CD14-positive monocyte (primary cell): ENCODE results near the gene FSCN2. TPM values are rescaled to one million over a fixed set of nuclear protein-coding genes. Genes with fewer than 3 reads are reported as not detected.
A peak's percentile ranks its signal among the peaks of the same experiment; 100 is the strongest.

Source experiments
- DNase-seq, 3 donors: peaks; one replicate each; pipeline ENCODE4 v3.0.0-alpha.2; 2011 to 2022
- H2AFZ ChIP-seq: 2 replicates; pipeline ENCODE4 v1.6.0; 2012; ENCODE audit warnings: mild to moderate bottlenecking, low read depth, low read length, inconsistent platforms; ENCODE audit not compliant: insufficient read depth, poor library complexity, severe bottlenecking
- H3K27ac ChIP-seq, 2 donors: 1 replicate in 1 of 2; 2 replicates in 1 of 2; pipeline ENCODE4 v1.5.1; 2012 to 2013; ENCODE audit warnings: low read length in 2 of 2, control low read depth in 1 of 2, inconsistent platforms in 1 of 2, low read depth in 1 of 2, mild to moderate bottlenecking in 1 of 2
- H3K27me3 ChIP-seq, 2 donors: one replicate each; pipeline versions ENCODE4 v1.6.0 to v1.6.1; 2011 to 2013; ENCODE audit warnings: low read length in 2 of 2; ENCODE audit not compliant: control insufficient read depth in 2 of 2, insufficient read depth in 2 of 2
- H3K36me3 ChIP-seq, 2 donors: replicated peaks in 1 of 2; 1 replicate in 1 of 2; 2 replicates in 1 of 2; pipeline versions ENCODE4 v1.5.1 to v1.6.1; 2012 to 2013; ENCODE audit warnings: low read length in 2 of 2, control low read depth in 1 of 2, inconsistent platforms in 1 of 2, mild to moderate bottlenecking in 1 of 2; ENCODE audit not compliant: insufficient read depth in 2 of 2, control insufficient read depth in 1 of 2
- H3K4me1 ChIP-seq, 2 donors: 1 replicate in 1 of 2; 2 replicates in 1 of 2; pipeline versions ENCODE4 v1.5.1 to v1.6.1; 2012 to 2013; ENCODE audit warnings: low read length in 2 of 2, control low read depth in 1 of 2, inconsistent platforms in 1 of 2, mild to moderate bottlenecking in 1 of 2, moderate library complexity in 1 of 2; ENCODE audit not compliant: insufficient read depth in 2 of 2, control insufficient read depth in 1 of 2
- H3K4me2 ChIP-seq: replicated peaks from 2 replicates; pipeline ENCODE3; 2012; ENCODE audit warnings: low read length, moderate library complexity, mild to moderate bottlenecking; ENCODE audit not compliant: poor library complexity, severe bottlenecking; ENCODE audit errors: extremely low read depth
- H3K4me3 ChIP-seq, 3 experiments: fragments of 200-600 bp in 1 of 3; sonication (generic) in 1 of 3; replicated peaks in 1 of 3; 1 replicate in 2 of 3; 2 replicates in 1 of 3; pipeline ENCODE4 v1.5.1; 2011 to 2013; ENCODE audit warnings: low read length in 3 of 3, mild to moderate bottlenecking in 3 of 3, control low read depth in 2 of 3, low read depth in 2 of 3, inconsistent platforms in 1 of 3, moderate library complexity in 1 of 3
- H3K79me2 ChIP-seq: 2 replicates; pipeline ENCODE4 v1.6.0; 2012; ENCODE audit warnings: mild to moderate bottlenecking, control low read depth, inconsistent platforms, low read length, moderate library complexity; ENCODE audit not compliant: insufficient read depth
- H3K9ac ChIP-seq: 2 replicates; pipeline ENCODE4 v1.6.0; 2017; ENCODE audit warnings: low read length, mild to moderate bottlenecking; ENCODE audit not compliant: insufficient read depth, poor library complexity, severe bottlenecking
- H3K9me3 ChIP-seq, 2 donors: replicated peaks in 1 of 2; 1 replicate in 1 of 2; 2 replicates in 1 of 2; pipeline versions ENCODE4 v1.5.1 to v1.6.1; 2012 to 2013; ENCODE audit warnings: low read length in 2 of 2, control low read depth in 1 of 2; ENCODE audit not compliant: control insufficient read depth in 1 of 2, insufficient read depth in 1 of 2
- H4K20me1 ChIP-seq: 2 replicates; pipeline ENCODE4 v1.6.0; 2012; ENCODE audit warnings: mild to moderate bottlenecking, low read length, control low read depth, moderate library complexity; ENCODE audit not compliant: insufficient read depth
- H3K27ac Mint-ChIP-seq, 7 donors: one replicate each; pipeline ENCODE4 v1.8.0; 2020; ENCODE audit warnings: mild to moderate bottlenecking in 7 of 7, mixed read lengths in 7 of 7, moderate library complexity in 6 of 7, inconsistent platforms in 2 of 7
- H3K27me3 Mint-ChIP-seq, 3 donors: one replicate each; pipeline ENCODE4 v1.8.0; 2021 to 2022; ENCODE audit warnings: low read depth in 3 of 3, mild to moderate bottlenecking in 3 of 3, mixed read lengths in 3 of 3, moderate library complexity in 3 of 3, inconsistent platforms in 1 of 3
- H3K36me3 Mint-ChIP-seq, 2 donors: one replicate each; pipeline ENCODE4 v1.8.0; 2020; ENCODE audit warnings: mixed read lengths in 2 of 2, inconsistent platforms in 1 of 2, mild to moderate bottlenecking in 1 of 2
- H3K4me1 Mint-ChIP-seq: one replicate; pipeline ENCODE4 v1.8.0; 2020; ENCODE audit warnings: mild to moderate bottlenecking, mixed read lengths
- H3K4me3 Mint-ChIP-seq, 2 donors: one replicate each; pipeline ENCODE4 v1.8.0; 2020; ENCODE audit warnings: mild to moderate bottlenecking in 2 of 2, mixed read lengths in 2 of 2, moderate library complexity in 1 of 2
- H3K9me3 Mint-ChIP-seq, 7 donors: one replicate each; pipeline ENCODE4 v1.8.0; 2020 to 2022; ENCODE audit warnings: mixed read lengths in 7 of 7, mild to moderate bottlenecking in 6 of 7, moderate library complexity in 6 of 7, inconsistent platforms in 2 of 7
- CTCF ChIP-seq: fragments of 200-600 bp; IDR thresholded peaks from one replicate; pipeline ENCODE4 v1.8.0; 2022; ENCODE audit warnings: antibody characterized with exemption, mild to moderate bottlenecking
- WGBS: methylation state at CpG from one replicate; pipeline ENCODE4 v1.1.5; 2013; ENCODE audit warnings: missing lambda C conversion rate; ENCODE audit not compliant: insufficient coverage; 5-methylcytosine and 5-hydroxymethylcytosine counted together
- intact Hi-C, 2 donors: fragments of 100-400 bp; cut with micrococcal nuclease; formaldehyde crosslinking; loops; one replicate each; pipeline versions ENCODE4 v1.15.0 to v1.15.1; 2023
- polyA plus RNA-seq, 3 donors: library from polyadenylated mRNA; depleted of rRNA in 1 of 3; unstranded in 2 of 3; stranded (reverse) in 1 of 3; fragments of 300-500 nt in 2 of 3; fragments of >200 nt in 1 of 3; fragmentation: Illumina TruSeq in 2 of 3; gene quantifications; 1 replicate in 2 of 3; 2 replicates in 1 of 3; pipeline ENCODE4 v1.2.3, GENCODE V29; 2012 to 2021

The FSCN2 gene
- polyA plus RNA-seq, 3 donors = 0.07 TPM; not detected in 2

- intact Hi-C loops = no loop called here
- 74% methylated on average over 20 of the region's 20 CpGs for WGBS
- Mint-ChIP-seq H3K27me3 (peaks cover 12 to 58% (median 37%) of the 10 kb centered on the region in 3 donors), H3K9me3 (no peaks in the 10 kb centered on the region), H3K36me3 (no peaks in the 10 kb centered on the region), H3K4me3 (no peak overlapping the region), H3K4me1 (peaks cover 2% of the 10 kb centered on the region), H3K27ac (no peak overlapping the region)
- no peaks in the 10 kb centered on the region for H3K9me3 ChIP-seq
- H2AFZ ChIP-seq = no peak overlapping the region
- no peaks in the 10 kb centered on the region for H4K20me1 ChIP-seq
- H3K4me3 ChIP-seq = no peak overlapping the region
- H3K4me1 ChIP-seq = peaks cover 2 to 6% of the 10 kb centered on the region in 2 donors
- H3K4me2 ChIP-seq = no peak overlapping the region
- H3K9ac ChIP-seq = no peak overlapping the region
- H3K36me3 ChIP-seq = no peaks in the 10 kb centered on the region
- H3K79me2 ChIP-seq = no peaks in the 10 kb centered on the region
- H3K27me3 ChIP-seq = peaks cover 0 to 45% of the 10 kb centered on the region in 2 donors
- DNase-seq = no peak
- no peak overlapping the region for H3K27ac ChIP-seq
- TF ChIP-seq CTCF = no peak
These were observed 140 bp downstream of the FSCN2 start for GRCh38 chr17:81528384-81528650.

GRCh38 chr17:81528651-81529436 lies 667 bp downstream of the FSCN2 start:
- Mint-ChIP-seq H3K36me3 (no peaks in the 10 kb centered on the region), H3K4me3 (no peak overlapping the region), H3K4me1 (peaks cover 2% of the 10 kb centered on the region), H3K27ac (peak overlapping the region in 1 of 7 donors; percentile 5), H3K9me3 (no peaks in the 10 kb centered on the region), H3K27me3 (peaks cover 11 to 58% (median 37%) of the 10 kb centered on the region in 3 donors)
- no peak for DNase-seq
- 95% methylated on average over 60 of the region's 62 CpGs for WGBS
- peaks cover 0 to under 1% of the 10 kb centered on the region in 2 donors for H3K4me1 ChIP-seq
- no peaks in the 10 kb centered on the region for H4K20me1 ChIP-seq
- no peak for TF ChIP-seq CTCF
- H2AFZ ChIP-seq = no peak overlapping the region
- peaks cover 0 to 45% of the 10 kb centered on the region in 2 donors for H3K27me3 ChIP-seq
- no peaks in the 10 kb centered on the region for H3K79me2 ChIP-seq
- intact Hi-C loops = no loop called here
- H3K27ac ChIP-seq = no peak overlapping the region
- H3K36me3 ChIP-seq = no peaks in the 10 kb centered on the region
- H3K9ac ChIP-seq = no peak overlapping the region
- H3K4me3 ChIP-seq = no peak overlapping the region
- H3K4me2 ChIP-seq = no peak overlapping the region
- H3K9me3 ChIP-seq = no peaks in the 10 kb centered on the region
